GM12878 (cell line): ENCODE results near the gene NCOA4. TPM values are rescaled to one million over a fixed set of nuclear protein-coding genes. Genes with fewer than 3 reads are reported as not detected.

Experiments used
- CBX3 ChIP-seq: fragments of 200-600 bp; sonication (generic); IDR thresholded peaks from 2 replicates; pipeline ENCODE4 v1.6.1; 2016; ENCODE audit warnings: low read depth, borderline replicate concordance
- EGR1 ChIP-seq, 2 experiments: IDR thresholded peaks; 1 replicate in 1 of 2; 2 replicates in 1 of 2; pipeline ENCODE4 v1.6.1; 2011 to 2012; ENCODE audit warnings: low read depth in 2 of 2, low read length in 2 of 2, borderline replicate concordance in 1 of 2, mild to moderate bottlenecking in 1 of 2, moderate library complexity in 1 of 2
- FOXK2 ChIP-seq: fragments of 450-650 bp; IDR thresholded peaks from 2 replicates; pipeline ENCODE4 v1.6.1; 2017; ENCODE audit warnings: mild to moderate bottlenecking, moderate library complexity
- LARP7 ChIP-seq: fragments of 450-650 bp; IDR thresholded peaks from 2 replicates; pipeline ENCODE4 v1.6.1; 2017; ENCODE audit warnings: mild to moderate bottlenecking
- MEF2B ChIP-seq: fragments of 450-650 bp; IDR thresholded peaks from 2 replicates; pipeline ENCODE4 v1.6.1; 2018; ENCODE audit warnings: mild to moderate bottlenecking, moderate library complexity; ENCODE audit not compliant: partially characterized antibody, poor library complexity, severe bottlenecking
- NFXL1 ChIP-seq: fragments of 450-650 bp; IDR thresholded peaks from 2 replicates; pipeline ENCODE4 v1.6.1; 2017; ENCODE audit warnings: antibody characterized with exemption, mild to moderate bottlenecking, borderline replicate concordance
- NR2F1 ChIP-seq: fragments of 450-650 bp; conservative IDR thresholded peaks from 2 replicates; pipeline ENCODE4 v1.6.1; 2017; ENCODE audit warnings: mild to moderate bottlenecking
- PAX8 ChIP-seq: fragments of 450-650 bp; IDR thresholded peaks from 2 replicates; pipeline ENCODE4 v1.6.1; 2017; ENCODE audit warnings: mild to moderate bottlenecking, moderate library complexity
- PML ChIP-seq: IDR thresholded peaks from 2 replicates; pipeline ENCODE4 v1.6.1; 2012; ENCODE audit warnings: low read length, inconsistent platforms
- RB1 ChIP-seq: fragments of 450-650 bp; formaldehyde crosslinking; IDR thresholded peaks from 2 replicates; pipeline ENCODE4 v1.6.1; 2017; ENCODE audit warnings: mild to moderate bottlenecking, borderline replicate concordance
- RBBP5 ChIP-seq: fragments of 200-600 bp; sonication (generic); conservative IDR thresholded peaks from 2 replicates; pipeline ENCODE4 v1.6.1; 2016
- RELA ChIP-seq: fragments of 450-650 bp; IDR thresholded peaks from 2 replicates; pipeline ENCODE4 v1.8.0; 2014; ENCODE audit warnings: borderline replicate concordance; ENCODE audit not compliant: partially characterized antibody
- RUNX3 ChIP-seq: IDR thresholded peaks from 2 replicates; pipeline ENCODE4 v1.6.1; 2012; ENCODE audit warnings: low read length, inconsistent platforms
- SIN3A ChIP-seq: IDR thresholded peaks from 2 replicates; pipeline ENCODE4 v1.6.1; 2012; ENCODE audit warnings: low read depth, low read length, improper control_type of control experiment
- SUPT20H ChIP-seq: IDR thresholded peaks from 2 replicates; pipeline ENCODE4 v1.6.1; 2011; ENCODE audit warnings: low read depth, mild to moderate bottlenecking, low read length, moderate library complexity, borderline replicate concordance; ENCODE audit not compliant: control insufficient read depth
- SUZ12 ChIP-seq: fragments of 200-600 bp; sonication (generic); IDR thresholded peaks from one replicate; pipeline ENCODE4 v1.6.1; 2018; ENCODE audit warnings: antibody characterized with exemption, mild to moderate bottlenecking; ENCODE audit not compliant: unreplicated experiment
- USF1 ChIP-seq: IDR thresholded peaks from 2 replicates; pipeline ENCODE4 v1.6.1; 2011; ENCODE audit warnings: borderline replicate concordance, low read depth, mild to moderate bottlenecking, moderate library complexity, mixed read lengths, low read length; ENCODE audit not compliant: insufficient read depth; ENCODE audit errors: extremely low read length
- USF2 ChIP-seq: IDR thresholded peaks from 2 replicates; pipeline ENCODE4 v1.6.1; 2011; ENCODE audit warnings: low read depth, low read length, improper control_type of control experiment, borderline replicate concordance
- polyA plus RNA-seq, 11 experiments: library from polyadenylated mRNA; depleted of rRNA in 4 of 11; unstranded in 6 of 11; stranded (reverse) in 5 of 11; fragments of >200 nt; fragmentation: Nextera tagmentation in 4 of 11; fragmentation: Illumina TruSeq in 1 of 11; extraction: Ambion mirVana in 4 of 11; extraction: Trizol in 1 of 11; gene quantifications; 1 replicate in 1 of 11; 2 replicates in 10 of 11; pipeline versions ENCODE4 v1.2.1 to v1.2.3, GENCODE V29; 2011 to 2016; ENCODE audit warnings: inconsistent platforms in 2 of 11, missing spikeins in 2 of 11, low read depth in 1 of 11
- total RNA-seq, 4 experiments: library from RNA; depleted of rRNA in 3 of 4; stranded (reverse); fragments of >200 nt in 3 of 4; fragmentation: Illumina TruSeq in 1 of 4; extraction: Trizol in 1 of 4; gene quantifications; 2 replicates each; pipeline versions ENCODE4 v1.2.1 to v1.2.3, GENCODE V29; 2013 to 2021
- TF ChIP-seq, protein P1 (sequence below): fragments of 450-650 bp; IDR thresholded peaks from 2 replicates; pipeline ENCODE4 v1.6.1; 2017; ENCODE audit warnings: mild to moderate bottlenecking
- TF ChIP-seq, protein P2 (sequence below): fragments of 450-650 bp; IDR thresholded peaks from 2 replicates; pipeline ENCODE4 v1.6.1; 2017; ENCODE audit warnings: antibody characterized with exemption, mild to moderate bottlenecking, moderate library complexity
- TF ChIP-seq, protein P3 (sequence below): fragments of 450-650 bp; IDR thresholded peaks from 2 replicates; pipeline ENCODE4 v1.6.1; 2017; ENCODE audit warnings: mild to moderate bottlenecking, low read depth, inconsistent platforms; ENCODE audit not compliant: poor library complexity, severe bottlenecking

Gene NCOA4
- total and polyA plus RNA-seq, 10 of the 15 experiments (the other 5 are each of a cell fraction or from before 2014, with no cell fraction given) = 57.5 to 119 (median 100) TPM

DNA sequence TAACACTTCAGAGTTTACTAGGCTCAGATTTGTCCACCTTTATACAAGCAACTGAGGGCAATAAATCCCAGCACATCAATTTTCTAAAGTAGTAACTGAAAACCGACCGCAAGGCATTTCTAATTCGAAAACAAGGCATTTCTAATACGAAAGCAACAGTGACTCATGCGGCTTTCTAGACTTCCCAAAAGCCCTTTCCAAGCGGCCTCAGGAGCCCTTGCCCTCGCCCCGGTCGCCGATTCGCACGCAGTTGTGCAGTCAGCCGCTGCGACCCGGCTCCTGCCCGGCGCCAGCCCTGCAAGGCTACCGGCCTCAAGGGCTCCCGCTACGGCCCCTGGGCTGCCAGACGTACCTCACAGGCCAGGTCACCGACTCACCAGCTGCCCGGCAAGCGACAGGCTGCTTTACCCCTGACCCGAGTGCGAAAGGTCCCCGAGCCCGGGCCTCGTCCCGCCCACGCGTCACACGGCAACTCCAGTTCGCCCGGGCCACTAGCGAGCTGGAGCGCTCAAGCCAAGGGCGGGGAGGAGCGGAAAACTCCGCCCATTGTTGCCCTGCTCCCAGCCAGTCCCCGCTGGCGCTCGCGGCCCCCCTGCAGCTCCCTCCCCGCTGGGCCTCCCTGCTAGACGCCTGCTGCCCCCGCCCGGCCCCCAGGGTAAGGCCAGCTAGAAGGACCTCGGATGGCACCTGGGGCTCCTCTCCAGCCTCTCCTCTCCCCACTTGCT is 7.3 kb downstream of the NCOA4 start (continued):
- no peak for TF ChIP-seq NFXL1
- no peak for TF ChIP-seq CBX3
- TF ChIP-seq SIN3A = no peak; the same call in 1 of the 2 replicates
- peak; percentile 25 for TF ChIP-seq MEF2B
- TF ChIP-seq LARP7 = peak; percentile 81
- no peak for TF ChIP-seq RB1
- TF ChIP-seq RELA = no peak
- TF ChIP-seq PML = no peak
- TF ChIP-seq PAX8 = no peak
- no peak for TF ChIP-seq FOXK2
- TF ChIP-seq RBBP5 = no peak
- TF ChIP-seq, protein P1, sequence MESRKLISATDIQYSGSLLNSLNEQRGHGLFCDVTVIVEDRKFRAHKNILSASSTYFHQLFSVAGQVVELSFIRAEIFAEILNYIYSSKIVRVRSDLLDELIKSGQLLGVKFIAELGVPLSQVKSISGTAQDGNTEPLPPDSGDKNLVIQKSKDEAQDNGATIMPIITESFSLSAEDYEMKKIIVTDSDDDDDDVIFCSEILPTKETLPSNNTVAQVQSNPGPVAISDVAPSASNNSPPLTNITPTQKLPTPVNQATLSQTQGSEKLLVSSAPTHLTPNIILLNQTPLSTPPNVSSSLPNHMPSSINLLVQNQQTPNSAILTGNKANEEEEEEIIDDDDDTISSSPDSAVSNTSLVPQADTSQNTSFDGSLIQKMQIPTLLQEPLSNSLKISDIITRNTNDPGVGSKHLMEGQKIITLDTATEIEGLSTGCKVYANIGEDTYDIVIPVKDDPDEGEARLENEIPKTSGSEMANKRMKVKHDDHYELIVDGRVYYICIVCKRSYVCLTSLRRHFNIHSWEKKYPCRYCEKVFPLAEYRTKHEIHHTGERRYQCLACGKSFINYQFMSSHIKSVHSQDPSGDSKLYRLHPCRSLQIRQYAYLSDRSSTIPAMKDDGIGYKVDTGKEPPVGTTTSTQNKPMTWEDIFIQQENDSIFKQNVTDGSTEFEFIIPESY = no peak
- TF ChIP-seq, protein P2, sequence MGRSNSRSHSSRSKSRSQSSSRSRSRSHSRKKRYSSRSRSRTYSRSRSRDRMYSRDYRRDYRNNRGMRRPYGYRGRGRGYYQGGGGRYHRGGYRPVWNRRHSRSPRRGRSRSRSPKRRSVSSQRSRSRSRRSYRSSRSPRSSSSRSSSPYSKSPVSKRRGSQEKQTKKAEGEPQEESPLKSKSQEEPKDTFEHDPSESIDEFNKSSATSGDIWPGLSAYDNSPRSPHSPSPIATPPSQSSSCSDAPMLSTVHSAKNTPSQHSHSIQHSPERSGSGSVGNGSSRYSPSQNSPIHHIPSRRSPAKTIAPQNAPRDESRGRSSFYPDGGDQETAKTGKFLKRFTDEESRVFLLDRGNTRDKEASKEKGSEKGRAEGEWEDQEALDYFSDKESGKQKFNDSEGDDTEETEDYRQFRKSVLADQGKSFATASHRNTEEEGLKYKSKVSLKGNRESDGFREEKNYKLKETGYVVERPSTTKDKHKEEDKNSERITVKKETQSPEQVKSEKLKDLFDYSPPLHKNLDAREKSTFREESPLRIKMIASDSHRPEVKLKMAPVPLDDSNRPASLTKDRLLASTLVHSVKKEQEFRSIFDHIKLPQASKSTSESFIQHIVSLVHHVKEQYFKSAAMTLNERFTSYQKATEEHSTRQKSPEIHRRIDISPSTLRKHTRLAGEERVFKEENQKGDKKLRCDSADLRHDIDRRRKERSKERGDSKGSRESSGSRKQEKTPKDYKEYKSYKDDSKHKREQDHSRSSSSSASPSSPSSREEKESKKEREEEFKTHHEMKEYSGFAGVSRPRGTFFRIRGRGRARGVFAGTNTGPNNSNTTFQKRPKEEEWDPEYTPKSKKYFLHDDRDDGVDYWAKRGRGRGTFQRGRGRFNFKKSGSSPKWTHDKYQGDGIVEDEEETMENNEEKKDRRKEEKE = no peak
- no peak for TF ChIP-seq USF2
- no peak for TF ChIP-seq SUZ12
- TF ChIP-seq, protein P3, sequence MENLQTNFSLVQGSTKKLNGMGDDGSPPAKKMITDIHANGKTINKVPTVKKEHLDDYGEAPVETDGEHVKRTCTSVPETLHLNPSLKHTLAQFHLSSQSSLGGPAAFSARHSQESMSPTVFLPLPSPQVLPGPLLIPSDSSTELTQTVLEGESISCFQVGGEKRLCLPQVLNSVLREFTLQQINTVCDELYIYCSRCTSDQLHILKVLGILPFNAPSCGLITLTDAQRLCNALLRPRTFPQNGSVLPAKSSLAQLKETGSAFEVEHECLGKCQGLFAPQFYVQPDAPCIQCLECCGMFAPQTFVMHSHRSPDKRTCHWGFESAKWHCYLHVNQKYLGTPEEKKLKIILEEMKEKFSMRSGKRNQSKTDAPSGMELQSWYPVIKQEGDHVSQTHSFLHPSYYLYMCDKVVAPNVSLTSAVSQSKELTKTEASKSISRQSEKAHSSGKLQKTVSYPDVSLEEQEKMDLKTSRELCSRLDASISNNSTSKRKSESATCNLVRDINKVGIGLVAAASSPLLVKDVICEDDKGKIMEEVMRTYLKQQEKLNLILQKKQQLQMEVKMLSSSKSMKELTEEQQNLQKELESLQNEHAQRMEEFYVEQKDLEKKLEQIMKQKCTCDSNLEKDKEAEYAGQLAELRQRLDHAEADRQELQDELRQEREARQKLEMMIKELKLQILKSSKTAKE = no peak
- TF ChIP-seq USF1 = no peak
- TF ChIP-seq RUNX3 = peak; percentile 82
- TF ChIP-seq NR2F1 = peak; percentile 97
- TF ChIP-seq EGR1 (IDR thresholded peaks at IDR 0.05; ENCODE audit: borderline replicate concordance in 1 of 2, low read depth in 2 of 2, low read length in 2 of 2) = peak in 1 of 2 experiments; percentile 94; a peak in 2 of 3 replicates
- no peak for TF ChIP-seq SUPT20H
